ENCODE results near the gene LRRC4C.

Gene LRRC4C

GRCh38 chr11:40716344-40717130 lies 742.9 kb downstream of the LRRC4C start:
- H3K4ac ChIP-seq (ENCODE audit: low read length): no peak overlapping the region
- H3K4me3 ChIP-seq (ENCODE audit: low read length in 2 of 2): no peak overlapping the region
- H3K27ac ChIP-seq (replicated peaks; ENCODE audit: low read length): no peak overlapping the region
- DNase-seq (ENCODE audit: low spot score): no peak
- no peaks in the 10 kb centered on the region for H3K27me3 ChIP-seq (ENCODE audit: control insufficient read depth in 3 of 3, insufficient read depth in 3 of 3, low read depth in 1 of 3, low read length in 3 of 3)
- no peak overlapping the region for H4K8ac ChIP-seq (ENCODE audit: low read depth, low read length)
- H2BK120ac ChIP-seq (ENCODE audit: low read depth, low read length): no peak overlapping the region
- H2BK15ac ChIP-seq (ENCODE audit: low read length): no peak overlapping the region
- H3K4me2 ChIP-seq (ENCODE audit: insufficient read depth, low read length, poor library complexity, severe bottlenecking): no peak overlapping the region
- no peak overlapping the region for H2AK5ac ChIP-seq (ENCODE audit: low read depth, low read length)
- H3K14ac ChIP-seq (ENCODE audit: low read length): no peak overlapping the region
- no peaks in the 10 kb centered on the region for H3K36me3 ChIP-seq (replicated peaks in 1 of 2; ENCODE audit: control insufficient read depth in 2 of 2, insufficient read depth in 2 of 2, low read length in 2 of 2)
- H3K18ac ChIP-seq (ENCODE audit: low read length): no peak overlapping the region
- H3K23ac ChIP-seq (ENCODE audit: low read depth, low read length, poor library complexity): no peak overlapping the region
- peaks cover 5% of the 10 kb centered on the region in 2 donors for H3K4me1 ChIP-seq (ENCODE audit: control insufficient read depth in 2 of 2, insufficient read depth in 1 of 2, low read depth in 1 of 2, low read length in 2 of 2)
- H4K91ac ChIP-seq (ENCODE audit: low read depth, low read length, poor library complexity): no peak overlapping the region
- H3K9ac ChIP-seq (ENCODE audit: low read depth, low read length, poor library complexity): no peak overlapping the region
- WGBS, 2 donors (ENCODE audit: extremely low coverage in 2 of 2, insufficient read length in 2 of 2, insufficient replicate concordance in 1 of 2): no CpG with 5 or more reads among the region's 3 CpGs
- H2BK12ac ChIP-seq (ENCODE audit: low read length): no peak overlapping the region
- H2AFZ ChIP-seq (ENCODE audit: low read length): peak overlapping the region; percentile 59
- no peak overlapping the region for H2BK5ac ChIP-seq (ENCODE audit: low read length)
- no peaks in the 10 kb centered on the region for H3K9me3 ChIP-seq (replicated peaks in 1 of 2; ENCODE audit: control insufficient read depth in 2 of 2, insufficient read depth in 1 of 2, low read depth in 1 of 2, low read length in 2 of 2)
- H3K79me1 ChIP-seq (ENCODE audit: low read depth, low read length): no peaks in the 10 kb centered on the region

- Histone ChIP-seq H3K36me3 (replicated peaks in 1 of 2; ENCODE audit: control insufficient read depth in 2 of 2, insufficient read depth in 2 of 2, low read length in 2 of 2) (no peaks in the 10 kb centered on the region), H3K4me2 (ENCODE audit: insufficient read depth, low read length, poor library complexity, severe bottlenecking) (no peak overlapping the region), H4K8ac (ENCODE audit: low read depth, low read length) (no peak overlapping the region), H3K79me1 (ENCODE audit: low read depth, low read length) (no peaks in the 10 kb centered on the region), H3K4me3 (ENCODE audit: low read length in 2 of 2) (no peak overlapping the region), H2AFZ (ENCODE audit: low read length) (no peak overlapping the region), H3K4me1 (ENCODE audit: control insufficient read depth in 2 of 2, insufficient read depth in 1 of 2, low read depth in 1 of 2, low read length in 2 of 2) (peaks cover 5% of the 10 kb centered on the region in 2 donors), H2AK5ac (ENCODE audit: low read depth, low read length) (no peak overlapping the region), H3K9ac (ENCODE audit: low read depth, low read length, poor library complexity) (no peak overlapping the region), H2BK120ac (ENCODE audit: low read depth, low read length) (no peak overlapping the region), H3K27ac (replicated peaks; ENCODE audit: low read length) (no peak overlapping the region), H3K4ac (ENCODE audit: low read length) (no peak overlapping the region), H2BK15ac (ENCODE audit: low read length) (no peak overlapping the region), H2BK5ac (ENCODE audit: low read length) (no peak overlapping the region), H4K91ac (ENCODE audit: low read depth, low read length, poor library complexity) (no peak overlapping the region), H2BK12ac (ENCODE audit: low read length) (no peak overlapping the region), H3K18ac (ENCODE audit: low read length) (no peak overlapping the region), H3K27me3 (ENCODE audit: control insufficient read depth in 3 of 3, insufficient read depth in 3 of 3, low read depth in 1 of 3, low read length in 3 of 3) (no peaks in the 10 kb centered on the region), H3K14ac (ENCODE audit: low read length) (no peak overlapping the region), H3K9me3 (replicated peaks in 1 of 2; ENCODE audit: control insufficient read depth in 2 of 2, insufficient read depth in 1 of 2, low read depth in 1 of 2, low read length in 2 of 2) (no peaks in the 10 kb centered on the region), H3K23ac (ENCODE audit: low read depth, low read length, poor library complexity) (no peak overlapping the region)
- no peak for DNase-seq (ENCODE audit: low spot score)
- WGBS, 2 donors (ENCODE audit: extremely low coverage in 2 of 2, insufficient read length in 2 of 2, insufficient replicate concordance in 1 of 2): no CpG with 5 or more reads among the region's 4 CpGs
Observed at GRCh38 chr11:40713083-40713482, 746.4 kb downstream of the LRRC4C start.

GRCh38 chr11:40701027-40701426 lies 758.4 kb downstream of the LRRC4C start:
- no peak overlapping the region for H2AK5ac ChIP-seq (ENCODE audit: low read depth, low read length)
- H3K4ac ChIP-seq (ENCODE audit: low read length): no peak overlapping the region
- no peak overlapping the region for H3K27ac ChIP-seq (replicated peaks; ENCODE audit: low read length)
- no peak overlapping the region for H2BK15ac ChIP-seq (ENCODE audit: low read length)
- DNase-seq (ENCODE audit: low spot score): no peak
- no peaks in the 10 kb centered on the region for H3K27me3 ChIP-seq (ENCODE audit: control insufficient read depth in 3 of 3, insufficient read depth in 3 of 3, low read depth in 1 of 3, low read length in 3 of 3)
- H3K4me3 ChIP-seq (ENCODE audit: low read length in 2 of 2): no peak overlapping the region
- H3K9ac ChIP-seq (ENCODE audit: low read depth, low read length, poor library complexity): no peak overlapping the region
- H3K4me1 ChIP-seq (ENCODE audit: control insufficient read depth in 2 of 2, insufficient read depth in 1 of 2, low read depth in 1 of 2, low read length in 2 of 2): no peaks in the 10 kb centered on the region
- no CpG with 5 or more reads among the region's 2 CpGs for WGBS, 2 donors (ENCODE audit: extremely low coverage in 2 of 2, insufficient read length in 2 of 2, insufficient replicate concordance in 1 of 2)
- no peak overlapping the region for H3K14ac ChIP-seq (ENCODE audit: low read length)
- no peak overlapping the region for H2AFZ ChIP-seq (ENCODE audit: low read length)
- no peak overlapping the region for H3K4me2 ChIP-seq (ENCODE audit: insufficient read depth, low read length, poor library complexity, severe bottlenecking)
- H2BK5ac ChIP-seq (ENCODE audit: low read length): no peak overlapping the region
- no peaks in the 10 kb centered on the region for H3K36me3 ChIP-seq (replicated peaks in 1 of 2; ENCODE audit: control insufficient read depth in 2 of 2, insufficient read depth in 2 of 2, low read length in 2 of 2)
- no peak overlapping the region for H4K91ac ChIP-seq (ENCODE audit: low read depth, low read length, poor library complexity)
- H2BK12ac ChIP-seq (ENCODE audit: low read length): no peak overlapping the region
- H2BK120ac ChIP-seq (ENCODE audit: low read depth, low read length): no peak overlapping the region
- no peaks in the 10 kb centered on the region for H3K9me3 ChIP-seq (replicated peaks in 1 of 2; ENCODE audit: control insufficient read depth in 2 of 2, insufficient read depth in 1 of 2, low read depth in 1 of 2, low read length in 2 of 2)
- no peak overlapping the region for H3K18ac ChIP-seq (ENCODE audit: low read length)
- H3K79me1 ChIP-seq (ENCODE audit: low read depth, low read length): no peaks in the 10 kb centered on the region
- H4K8ac ChIP-seq (ENCODE audit: low read depth, low read length): no peak overlapping the region
- H3K23ac ChIP-seq (ENCODE audit: low read depth, low read length, poor library complexity): no peak overlapping the region

- H2BK12ac ChIP-seq (ENCODE audit: low read length): no peak overlapping the region
- no peak overlapping the region for H3K18ac ChIP-seq (ENCODE audit: low read length)
- DNase-seq (ENCODE audit: low spot score): no peak
- H3K4me1 ChIP-seq (ENCODE audit: control insufficient read depth in 2 of 2, insufficient read depth in 1 of 2, low read depth in 1 of 2, low read length in 2 of 2): peaks cover 2 to 7% of the 10 kb centered on the region in 2 donors
- no peak overlapping the region for H3K23ac ChIP-seq (ENCODE audit: low read depth, low read length, poor library complexity)
- no peak overlapping the region for H3K4me3 ChIP-seq (ENCODE audit: low read length in 2 of 2)
- no peak overlapping the region for H2BK5ac ChIP-seq (ENCODE audit: low read length)
- H3K4ac ChIP-seq (ENCODE audit: low read length): no peak overlapping the region
- H2BK120ac ChIP-seq (ENCODE audit: low read depth, low read length): no peak overlapping the region
- H3K14ac ChIP-seq (ENCODE audit: low read length): no peak overlapping the region
- H4K8ac ChIP-seq (ENCODE audit: low read depth, low read length): no peak overlapping the region
- H3K9ac ChIP-seq (ENCODE audit: low read depth, low read length, poor library complexity): no peak overlapping the region
- H3K36me3 ChIP-seq (replicated peaks in 1 of 2; ENCODE audit: control insufficient read depth in 2 of 2, insufficient read depth in 2 of 2, low read length in 2 of 2): no peaks in the 10 kb centered on the region
- no CpG with 5 or more reads among the region's 3 CpGs for WGBS, 2 donors (ENCODE audit: extremely low coverage in 2 of 2, insufficient read length in 2 of 2, insufficient replicate concordance in 1 of 2)
- no peak overlapping the region for H3K27ac ChIP-seq (replicated peaks; ENCODE audit: low read length)
- no peaks in the 10 kb centered on the region for H3K9me3 ChIP-seq (replicated peaks in 1 of 2; ENCODE audit: control insufficient read depth in 2 of 2, insufficient read depth in 1 of 2, low read depth in 1 of 2, low read length in 2 of 2)
- H2AK5ac ChIP-seq (ENCODE audit: low read depth, low read length): no peak overlapping the region
- H4K91ac ChIP-seq (ENCODE audit: low read depth, low read length, poor library complexity): no peak overlapping the region
- H3K27me3 ChIP-seq (ENCODE audit: control insufficient read depth in 3 of 3, insufficient read depth in 3 of 3, low read depth in 1 of 3, low read length in 3 of 3): no peaks in the 10 kb centered on the region
- no peak overlapping the region for H2AFZ ChIP-seq (ENCODE audit: low read length)
- no peak overlapping the region for H3K4me2 ChIP-seq (ENCODE audit: insufficient read depth, low read length, poor library complexity, severe bottlenecking)
- no peaks in the 10 kb centered on the region for H3K79me1 ChIP-seq (ENCODE audit: low read depth, low read length)
- no peak overlapping the region for H2BK15ac ChIP-seq (ENCODE audit: low read length)
Observed at GRCh38 chr11:40689823-40690222, 769.6 kb downstream of the LRRC4C start.
